VCaP (cell line): ENCODE data around the gene RAD23A.
A peak's percentile ranks its signal among the peaks of the same experiment; 100 is the strongest.

Experiments used
- H3K27ac ChIP-seq: fragments of 450-650 bp; 2 replicates; pipeline ENCODE4 v1.5.1; 2017
- TF ChIP-seq, protein P1 (sequence below): fragments of 450-650 bp; conservative IDR thresholded peaks from 2 replicates; pipeline ENCODE4 v1.5.1; 2017; ENCODE audit warnings: mild to moderate bottlenecking, moderate library complexity

RAD23A gene

DNA sequence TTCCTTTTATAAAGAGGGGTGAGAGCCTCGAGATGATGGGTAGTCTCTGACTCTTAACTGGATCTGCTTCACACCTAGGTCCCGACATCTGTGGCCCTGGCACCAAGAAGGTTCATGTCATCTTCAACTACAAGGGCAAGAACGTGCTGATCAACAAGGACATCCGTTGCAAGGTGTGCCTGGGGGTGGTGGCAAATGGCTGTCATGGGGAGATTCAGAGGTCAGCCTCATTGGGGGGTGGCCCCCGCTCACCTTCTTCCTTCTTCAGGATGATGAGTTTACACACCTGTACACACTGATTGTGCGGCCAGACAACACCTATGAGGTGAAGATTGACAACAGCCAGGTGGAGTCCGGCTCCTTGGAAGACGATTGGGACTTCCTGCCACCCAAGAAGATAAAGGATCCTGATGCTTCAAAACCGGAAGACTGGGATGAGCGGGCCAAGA, 5.7 kb upstream of the RAD23A start:
- peak overlapping the region; percentile 96 for H3K27ac ChIP-seq
- TF ChIP-seq, protein P1, sequence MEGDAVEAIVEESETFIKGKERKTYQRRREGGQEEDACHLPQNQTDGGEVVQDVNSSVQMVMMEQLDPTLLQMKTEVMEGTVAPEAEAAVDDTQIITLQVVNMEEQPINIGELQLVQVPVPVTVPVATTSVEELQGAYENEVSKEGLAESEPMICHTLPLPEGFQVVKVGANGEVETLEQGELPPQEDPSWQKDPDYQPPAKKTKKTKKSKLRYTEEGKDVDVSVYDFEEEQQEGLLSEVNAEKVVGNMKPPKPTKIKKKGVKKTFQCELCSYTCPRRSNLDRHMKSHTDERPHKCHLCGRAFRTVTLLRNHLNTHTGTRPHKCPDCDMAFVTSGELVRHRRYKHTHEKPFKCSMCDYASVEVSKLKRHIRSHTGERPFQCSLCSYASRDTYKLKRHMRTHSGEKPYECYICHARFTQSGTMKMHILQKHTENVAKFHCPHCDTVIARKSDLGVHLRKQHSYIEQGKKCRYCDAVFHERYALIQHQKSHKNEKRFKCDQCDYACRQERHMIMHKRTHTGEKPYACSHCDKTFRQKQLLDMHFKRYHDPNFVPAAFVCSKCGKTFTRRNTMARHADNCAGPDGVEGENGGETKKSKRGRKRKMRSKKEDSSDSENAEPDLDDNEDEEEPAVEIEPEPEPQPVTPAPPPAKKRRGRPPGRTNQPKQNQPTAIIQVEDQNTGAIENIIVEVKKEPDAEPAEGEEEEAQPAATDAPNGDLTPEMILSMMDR = no peak

DNA sequence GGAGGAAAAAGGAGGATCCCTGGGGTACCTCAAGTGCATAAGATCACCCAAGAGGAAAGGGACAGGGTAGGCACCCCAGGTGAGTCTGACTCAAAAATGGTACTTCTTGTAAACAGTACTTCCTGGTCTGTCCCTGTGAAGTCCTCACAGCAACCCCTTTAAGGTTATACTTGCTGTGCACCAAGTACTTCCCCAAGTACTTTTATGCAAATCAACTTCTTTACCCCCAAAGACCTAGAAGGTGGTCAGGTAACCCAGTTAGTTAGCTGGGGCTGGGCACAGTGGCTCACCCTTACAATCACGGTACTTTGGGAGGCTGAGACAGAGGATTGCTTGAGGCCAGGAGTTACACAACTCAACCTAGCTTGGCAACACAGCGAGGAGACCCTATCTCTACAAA, 4.8 kb upstream of the RAD23A start:
- peak overlapping the region; percentile 96 for H3K27ac ChIP-seq

DNA sequence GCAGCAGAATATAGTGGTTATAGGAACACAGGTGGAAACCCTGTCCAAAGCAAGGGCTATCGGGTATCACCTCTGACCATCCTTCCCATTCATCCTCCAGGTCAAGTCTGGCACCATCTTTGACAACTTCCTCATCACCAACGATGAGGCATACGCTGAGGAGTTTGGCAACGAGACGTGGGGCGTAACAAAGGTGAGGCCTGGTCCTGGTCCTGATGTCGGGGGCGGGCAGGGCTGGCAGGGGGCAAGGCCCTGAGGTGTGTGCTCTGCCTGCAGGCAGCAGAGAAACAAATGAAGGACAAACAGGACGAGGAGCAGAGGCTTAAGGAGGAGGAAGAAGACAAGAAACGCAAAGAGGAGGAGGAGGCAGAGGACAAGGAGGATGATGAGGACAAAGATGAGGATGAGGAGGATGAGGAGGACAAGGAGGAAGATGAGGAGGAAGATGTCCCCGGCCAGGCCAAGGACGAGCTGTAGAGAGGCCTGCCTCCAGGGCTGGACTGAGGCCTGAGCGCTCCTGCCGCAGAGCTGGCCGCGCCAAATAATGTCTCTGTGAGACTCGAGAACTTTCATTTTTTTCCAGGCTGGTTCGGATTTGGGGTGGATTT, 2.1 kb upstream of the RAD23A start:
- H3K27ac ChIP-seq = peak overlapping the region; percentile 96
- TF ChIP-seq, protein P1 = no peak

More for the DNA sequence above, 4.8 kb upstream of the RAD23A start:
- TF ChIP-seq, protein P1 = no peak

DNA sequence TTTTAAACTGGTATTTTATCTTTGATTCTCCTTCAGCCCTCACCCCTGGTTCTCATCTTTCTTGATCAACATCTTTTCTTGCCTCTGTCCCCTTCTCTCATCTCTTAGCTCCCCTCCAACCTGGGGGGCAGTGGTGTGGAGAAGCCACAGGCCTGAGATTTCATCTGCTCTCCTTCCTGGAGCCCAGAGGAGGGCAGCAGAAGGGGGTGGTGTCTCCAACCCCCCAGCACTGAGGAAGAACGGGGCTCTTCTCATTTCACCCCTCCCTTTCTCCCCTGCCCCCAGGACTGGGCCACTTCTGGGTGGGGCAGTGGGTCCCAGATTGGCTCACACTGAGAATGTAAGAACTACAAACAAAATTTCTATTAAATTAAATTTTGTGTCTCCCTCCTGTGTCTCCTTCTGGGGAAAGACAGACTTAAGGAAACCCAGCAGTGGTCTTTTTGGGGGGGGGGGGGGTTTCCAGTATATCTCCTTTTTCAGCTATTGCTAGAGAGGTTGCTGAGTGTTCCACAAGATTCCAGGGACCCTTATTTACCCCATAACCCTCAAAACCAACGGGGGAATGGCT, 1.5 kb upstream of the RAD23A start:
- H3K27ac ChIP-seq = peak overlapping the region; percentile 96
- TF ChIP-seq, protein P1 = no peak

DNA sequence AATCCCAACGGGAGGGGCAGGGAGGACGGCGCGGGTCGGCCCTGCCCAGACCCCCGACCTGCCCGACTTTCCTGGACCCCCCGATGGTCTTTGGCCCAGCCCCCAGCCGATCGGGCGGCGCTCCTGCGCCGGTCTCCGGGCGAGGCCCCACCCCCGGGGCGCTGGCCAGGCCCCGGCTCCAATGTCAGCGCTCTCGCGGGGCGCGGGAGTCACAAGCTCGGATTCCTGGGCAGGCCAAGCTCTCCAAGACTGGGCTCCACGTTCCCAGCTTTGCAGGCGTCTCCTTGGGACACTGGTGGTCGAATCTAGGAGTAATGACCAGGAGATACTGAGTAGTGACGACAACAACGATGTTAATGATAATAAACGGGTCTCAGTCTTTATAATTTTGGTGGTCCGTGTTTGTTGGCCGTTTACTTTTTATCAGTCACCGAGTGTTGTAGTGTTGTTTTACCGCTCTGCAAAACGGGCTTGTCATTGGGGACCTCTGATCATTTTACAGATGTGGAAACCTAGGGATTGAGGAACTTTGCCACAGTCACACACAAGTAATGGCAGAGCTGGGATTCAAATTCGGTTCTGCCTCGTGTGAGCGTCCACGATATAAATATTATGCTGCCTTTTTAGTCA, 545 bp downstream of the RAD23A start:
- TF ChIP-seq, protein P1 = no peak
- H3K27ac ChIP-seq = peak overlapping the region; percentile 96

DNA sequence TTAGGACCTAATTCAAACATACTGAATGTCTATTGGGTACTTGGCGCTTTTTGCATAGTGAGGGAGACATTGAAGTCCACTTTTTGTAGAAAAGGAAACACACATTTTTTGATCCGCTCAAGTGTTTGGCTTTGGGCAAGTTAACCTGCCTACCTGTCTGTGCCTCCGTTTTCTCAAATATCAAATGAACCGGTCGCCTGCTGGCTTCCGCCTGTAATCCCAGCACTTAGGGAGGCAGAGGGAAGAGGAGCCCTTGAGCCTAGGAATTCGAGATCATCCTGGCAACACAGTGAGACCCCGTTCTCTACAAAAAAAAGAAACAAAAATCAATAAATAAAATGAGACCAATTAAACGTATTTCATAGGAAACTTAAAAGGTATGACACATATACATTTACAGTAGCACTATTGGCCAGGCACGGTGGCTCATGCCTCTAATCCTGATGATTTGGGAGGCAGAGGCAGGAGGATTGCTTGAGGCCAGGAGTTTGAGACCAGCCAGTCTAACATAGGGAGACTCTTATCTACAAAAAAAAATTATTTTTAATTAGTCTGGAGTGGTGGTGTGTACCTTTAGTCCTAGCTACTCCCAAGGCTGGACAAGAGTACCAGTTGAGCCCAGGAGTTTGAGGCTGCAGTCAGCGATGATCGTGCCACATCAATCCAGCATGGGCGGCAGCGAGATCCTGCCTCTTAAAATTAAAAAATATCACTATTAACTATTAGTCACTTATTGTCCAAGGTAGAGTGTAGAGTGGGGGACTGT, 1.3 kb downstream of the RAD23A start:
- TF ChIP-seq, protein P1 = no peak
- peak overlapping the region; percentile 96 for H3K27ac ChIP-seq
